NCI-H1694 treated with DMSO at 0.1 percent for 48 hours (cell line): ENCODE data around the gene DLG2.
"Not testable (repeated sequence)": the region's sequence is repeated elsewhere in the genome, so short reads cannot be mapped to it uniquely, and the experiment has no call there.

Experiments
- DNase-seq: peaks from one replicate; lab custom pipeline; 2025; lab: John Stamatoyannopoulos, UW

DLG2 gene

DNA sequence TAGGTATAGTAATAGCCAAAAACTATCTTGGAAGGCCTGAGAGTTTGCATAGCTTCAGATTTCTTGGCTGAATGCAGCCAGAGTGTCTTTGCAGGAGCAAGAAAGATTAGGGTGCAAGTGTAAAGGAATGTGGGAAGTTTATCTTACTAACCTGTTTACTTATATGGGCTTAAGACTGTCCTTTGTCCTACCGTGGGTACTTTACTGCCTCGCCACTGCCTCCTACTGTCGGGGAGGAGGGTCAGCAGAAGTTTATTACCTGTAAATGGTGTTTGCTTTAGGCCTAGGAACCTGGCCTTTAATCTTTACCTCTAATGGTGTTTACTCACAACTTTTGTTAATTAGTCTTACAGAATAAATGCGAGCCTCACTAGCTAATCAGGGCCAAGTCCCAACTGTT is 633.8 kb downstream of the DLG2 start:
- no peak for DNase-seq

DNA sequence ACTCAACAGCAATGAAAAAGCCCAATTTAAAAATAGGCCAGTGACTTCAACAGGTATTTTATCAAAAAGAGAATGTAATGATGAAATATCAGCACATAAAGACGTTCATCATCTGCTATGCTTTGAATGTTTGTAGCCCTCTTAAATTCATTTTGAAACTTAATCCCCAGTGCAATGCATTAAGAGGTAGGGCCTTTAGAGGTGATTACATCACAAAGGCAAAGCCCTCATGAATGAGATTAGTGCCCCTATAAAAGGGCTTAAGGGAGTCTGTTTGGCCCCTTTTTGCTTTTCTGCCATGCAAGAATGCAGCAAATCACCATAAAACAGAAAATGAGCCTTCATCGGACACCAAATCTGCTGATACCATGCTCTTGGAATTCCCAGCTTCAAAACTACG is 637.0 kb downstream of the DLG2 start:
- no peak for DNase-seq

DNA sequence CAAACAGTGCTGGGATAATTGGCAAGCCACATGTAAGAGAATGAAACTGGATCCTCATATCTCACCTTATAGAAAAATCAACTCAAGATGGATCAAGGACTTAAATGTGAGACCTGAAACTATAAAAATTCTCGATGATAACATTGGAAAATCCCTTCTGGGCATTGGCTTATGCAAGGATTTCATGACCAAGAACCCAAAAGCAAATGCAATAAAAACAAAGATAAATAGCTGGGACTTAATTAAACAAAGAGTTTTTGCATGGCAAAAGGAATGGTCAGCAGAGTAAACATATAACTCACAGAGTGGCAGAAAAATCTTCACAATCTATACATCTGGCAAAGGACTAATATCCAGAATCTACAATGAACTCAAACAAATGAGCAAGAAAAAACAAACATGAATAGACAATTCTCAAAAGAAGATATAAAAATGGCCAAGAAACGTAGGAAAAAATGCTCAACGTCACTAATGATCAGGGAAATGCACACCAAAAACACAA is 639.4 kb downstream of the DLG2 start:
- DNase-seq: not testable (repeated sequence)

DNA sequence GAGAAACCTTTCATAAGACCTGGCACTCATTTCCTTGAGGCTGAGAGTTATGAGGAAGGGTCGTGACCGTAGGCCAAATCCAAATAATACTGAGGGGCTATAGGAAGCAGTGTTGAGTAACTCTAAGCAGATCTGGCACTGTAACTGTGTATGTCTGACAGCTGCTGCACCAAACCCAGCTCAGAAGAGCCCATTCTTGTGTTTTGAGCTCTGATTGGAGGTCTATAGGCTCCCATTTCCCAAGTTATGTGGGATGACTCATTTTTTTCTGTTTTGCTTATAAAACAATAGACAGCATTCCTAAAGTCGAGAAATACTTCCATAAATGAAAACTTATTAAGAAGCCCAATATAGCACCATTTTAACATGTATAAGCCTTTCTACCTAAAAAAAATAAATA is 645.8 kb downstream of the DLG2 start:
- no peak for DNase-seq

DNA sequence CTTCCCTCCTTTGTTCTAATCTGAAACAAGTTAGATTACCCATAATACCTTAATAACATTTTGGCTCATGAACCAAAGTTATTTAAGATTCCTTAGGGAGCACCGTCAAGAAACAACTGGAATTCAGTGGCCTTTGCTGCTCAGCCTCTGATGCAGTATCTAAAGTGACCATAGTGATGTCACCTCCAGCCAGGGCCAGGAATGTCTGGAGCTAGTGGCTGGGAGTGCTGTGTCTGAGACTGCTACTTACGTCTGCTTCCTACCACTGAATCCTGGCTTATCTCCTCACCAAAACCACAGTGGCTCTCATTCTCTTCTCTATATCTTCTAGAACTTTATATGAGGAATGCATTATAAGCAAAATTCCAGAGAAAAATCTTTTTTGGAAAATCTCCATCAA is 658.0 kb downstream of the DLG2 start:
- no peak for DNase-seq

DNA sequence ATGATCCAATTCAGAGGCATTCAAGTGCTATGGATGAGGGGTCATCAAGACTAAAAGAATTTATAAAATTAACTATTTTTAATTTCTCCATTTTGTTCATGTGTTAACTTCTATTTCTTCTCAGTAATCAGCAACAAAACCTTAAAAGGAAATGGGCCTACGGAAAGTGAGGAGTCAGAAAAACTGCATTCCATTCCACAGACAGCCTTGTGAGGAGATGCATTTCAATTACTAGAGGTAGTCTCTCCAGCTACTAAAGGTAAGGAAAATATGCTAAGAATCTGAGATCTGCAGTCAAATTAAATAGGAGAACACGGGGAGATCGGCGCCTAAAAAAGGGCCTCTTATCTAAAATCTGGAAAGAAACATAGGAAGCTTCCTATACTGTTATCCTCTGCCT is 661.7 kb downstream of the DLG2 start:
- no peak for DNase-seq

DNA sequence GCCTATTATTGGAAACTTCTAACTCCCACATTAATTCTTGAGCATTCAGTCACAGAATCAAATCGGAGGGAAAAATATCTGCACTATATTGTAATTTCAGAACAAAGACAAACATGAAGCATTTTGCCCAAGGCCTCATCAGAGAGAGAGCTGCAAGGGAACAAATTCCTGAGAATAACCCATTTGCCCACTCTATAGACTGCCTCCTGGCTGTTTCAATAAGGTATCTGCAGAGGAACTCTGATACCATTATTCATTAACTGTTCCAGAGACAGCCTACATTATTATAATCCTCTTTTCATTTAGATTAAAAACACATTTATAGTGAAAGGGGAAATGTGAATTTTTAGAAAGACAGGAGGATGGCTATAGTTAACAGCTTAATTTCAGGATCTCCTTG is 663.9 kb downstream of the DLG2 start:
- DNase-seq: no peak

DNA sequence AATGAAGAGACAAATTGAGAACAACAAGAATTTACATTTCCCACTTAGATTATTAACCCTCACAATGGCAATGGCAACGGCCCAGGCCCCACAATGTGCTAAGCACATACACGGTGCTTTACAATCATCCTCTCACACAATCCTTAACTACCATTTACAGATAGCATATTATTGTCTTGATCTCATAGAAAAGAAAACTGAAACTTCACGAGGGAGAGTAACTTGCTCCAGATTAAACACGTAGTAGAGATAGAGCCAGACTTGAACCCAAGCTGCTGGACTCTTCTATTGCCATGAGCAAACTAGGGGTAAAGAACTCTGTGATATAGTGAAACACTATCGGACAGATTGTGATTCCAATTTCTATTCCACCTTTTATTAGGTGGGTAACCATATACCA is 665.1 kb downstream of the DLG2 start:
- DNase-seq: no peak

DNA sequence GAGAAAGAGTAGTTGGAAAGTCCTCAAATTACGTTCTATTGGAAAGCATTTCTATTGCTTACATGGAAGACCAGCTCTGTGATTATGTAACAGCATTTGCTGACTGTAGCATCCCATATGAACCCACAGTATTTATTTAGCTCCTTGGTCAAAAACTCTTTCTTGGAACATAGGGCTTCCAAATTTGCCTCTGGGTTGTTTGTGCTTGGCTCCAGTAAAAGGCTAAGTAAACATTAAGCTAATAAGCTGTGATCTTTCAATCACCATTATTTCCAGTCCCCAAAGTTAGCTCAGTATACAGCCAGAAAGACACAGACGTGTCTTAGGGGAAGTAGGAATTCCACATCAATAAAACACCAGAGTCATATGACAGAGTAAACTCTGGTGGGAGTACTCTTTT is 668.8 kb downstream of the DLG2 start:
- no peak for DNase-seq

DNA sequence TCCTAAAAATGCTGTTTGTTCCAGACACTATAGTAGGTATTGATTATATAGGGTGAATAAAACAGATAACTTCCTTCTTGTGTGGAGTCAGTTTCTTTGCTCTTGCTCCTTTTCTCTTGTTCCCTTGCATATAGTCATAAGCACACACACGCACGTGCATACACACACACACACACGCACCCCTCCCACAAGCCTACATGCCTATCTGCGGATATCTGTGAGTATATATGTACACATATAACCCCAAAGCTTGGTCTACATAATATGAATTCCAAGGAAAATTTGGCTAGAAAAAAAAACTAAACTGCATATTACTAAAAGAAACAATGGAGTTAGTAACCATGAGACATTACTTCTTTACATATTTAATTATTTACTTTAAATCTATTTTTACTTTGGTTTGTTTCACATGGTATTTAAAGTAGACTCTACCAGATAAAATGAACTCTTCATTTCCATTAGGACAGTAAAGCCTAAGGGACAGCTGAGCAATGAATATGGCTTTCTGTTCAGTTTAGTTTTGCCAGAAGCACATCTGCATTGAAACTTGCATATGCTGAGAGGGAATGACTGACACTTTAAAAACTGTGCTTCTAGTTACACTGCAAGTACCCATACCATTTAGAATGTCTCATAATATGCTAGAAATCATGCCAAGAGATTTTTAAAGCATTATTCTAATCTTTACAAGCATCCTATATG is 676.4 kb downstream of the DLG2 start:
- no peak for DNase-seq

DNA sequence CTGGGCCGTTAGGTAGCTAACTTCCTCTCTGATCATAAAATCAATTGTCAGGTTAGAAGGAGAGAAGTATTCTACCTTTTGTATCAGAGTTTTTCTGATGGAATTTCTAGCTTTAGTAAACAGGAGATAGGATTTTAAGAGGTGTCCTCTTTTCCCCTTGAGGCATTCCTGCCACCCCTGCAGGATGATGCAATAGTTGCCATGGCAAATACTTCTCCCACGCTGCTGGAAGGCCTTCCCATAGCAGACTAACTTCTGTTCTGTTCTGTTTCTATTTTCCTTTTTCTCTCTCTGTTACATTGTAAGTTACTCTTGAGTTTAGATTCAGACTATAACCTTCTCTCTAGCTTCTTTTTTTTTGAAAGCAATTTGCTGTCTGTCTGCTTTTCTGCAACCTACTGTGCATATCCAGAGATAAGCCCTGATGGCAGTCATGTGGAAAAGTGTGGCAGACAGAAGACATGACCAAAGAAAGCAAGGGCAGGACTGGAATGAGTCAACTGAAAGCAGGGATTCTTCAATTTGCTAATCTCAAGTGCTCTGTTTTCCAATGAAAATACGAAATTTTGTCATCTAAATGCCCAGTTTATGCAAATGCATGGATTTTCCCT is 679.1 kb downstream of the DLG2 start:
- DNase-seq: no peak

DNA sequence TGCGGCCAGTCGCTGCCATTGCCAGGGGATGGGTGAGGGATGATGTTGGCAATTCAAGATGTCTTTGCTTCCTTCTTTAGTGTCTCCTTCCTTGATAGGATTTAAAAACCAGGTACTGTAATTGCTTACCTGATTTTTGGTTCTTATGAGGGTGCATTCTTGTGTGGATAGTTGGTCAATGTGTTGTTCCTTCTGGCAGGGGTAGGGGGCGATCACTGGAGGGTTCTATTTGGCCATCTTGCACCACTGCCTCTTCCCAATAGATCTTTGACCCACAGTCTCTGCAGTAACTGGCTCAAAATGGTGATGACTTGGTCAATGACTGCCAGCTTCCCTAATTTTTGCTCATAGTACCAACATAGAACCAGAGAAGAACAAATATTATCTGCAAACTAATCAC is 680.1 kb downstream of the DLG2 start:
- DNase-seq: no peak

DNA sequence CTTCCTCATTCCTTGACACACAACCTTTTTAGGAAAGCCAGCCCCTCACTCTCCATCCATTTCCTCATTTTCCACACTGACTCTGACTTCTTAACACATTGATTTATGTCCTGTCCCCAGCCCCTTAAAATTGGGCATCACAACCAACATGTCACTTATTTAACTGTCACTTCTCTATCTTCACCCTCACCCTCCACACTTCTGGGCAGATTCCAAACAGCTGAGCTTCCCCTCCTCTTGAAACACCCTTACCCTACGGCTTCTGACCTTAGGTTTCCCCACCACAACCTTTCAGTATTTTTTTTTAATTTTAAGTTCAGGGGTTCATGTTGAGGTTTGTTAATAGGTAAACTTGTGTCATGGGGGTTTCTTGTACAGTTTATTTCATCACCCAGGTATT is 696.3 kb downstream of the DLG2 start:
- DNase-seq: no peak

DNA sequence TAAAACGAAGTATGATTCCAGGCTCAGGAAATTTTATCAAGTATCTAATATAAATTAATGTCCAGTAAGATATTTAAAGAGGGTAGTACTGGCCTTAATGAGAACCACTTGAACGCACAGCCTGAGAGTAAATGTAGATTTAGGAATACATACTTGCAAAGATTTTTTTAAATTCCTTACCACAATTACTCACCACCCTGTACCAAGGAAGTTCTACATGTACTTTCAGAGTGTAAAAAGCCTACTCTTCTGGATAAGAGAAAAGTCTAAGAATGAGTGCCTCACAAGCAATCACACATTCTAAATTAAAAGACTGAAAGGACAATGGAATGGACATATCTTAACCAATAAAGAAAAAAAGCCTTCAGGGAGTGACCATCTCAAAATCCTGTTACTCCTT is 697.4 kb downstream of the DLG2 start:
- no peak for DNase-seq

DNA sequence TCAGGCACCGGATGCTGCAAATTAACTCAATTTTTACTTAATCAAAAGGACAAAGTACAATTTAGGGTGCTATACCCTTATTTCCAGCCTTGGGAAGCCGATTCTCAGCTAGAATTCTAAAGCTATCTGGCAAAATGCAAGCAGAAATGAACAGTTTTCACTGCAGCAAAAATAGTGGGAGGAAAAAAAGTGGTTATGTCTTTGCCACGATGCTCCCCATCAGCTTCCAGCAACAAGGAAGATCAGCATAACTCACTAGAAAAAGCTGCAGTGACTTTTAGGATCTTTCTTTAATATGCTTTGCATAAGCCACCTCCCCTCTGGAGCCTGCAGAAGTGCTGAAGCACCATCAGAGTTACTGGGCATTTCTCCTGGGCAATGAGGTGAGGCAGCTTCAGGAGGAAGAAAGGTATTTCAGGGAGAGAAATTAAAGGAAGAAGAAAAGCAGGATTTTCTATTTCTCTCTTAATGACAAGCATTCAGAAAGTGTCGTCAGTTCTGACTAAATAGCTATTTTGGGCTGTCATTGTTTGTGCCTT is 702.9 kb downstream of the DLG2 start:
- no peak for DNase-seq

DNA sequence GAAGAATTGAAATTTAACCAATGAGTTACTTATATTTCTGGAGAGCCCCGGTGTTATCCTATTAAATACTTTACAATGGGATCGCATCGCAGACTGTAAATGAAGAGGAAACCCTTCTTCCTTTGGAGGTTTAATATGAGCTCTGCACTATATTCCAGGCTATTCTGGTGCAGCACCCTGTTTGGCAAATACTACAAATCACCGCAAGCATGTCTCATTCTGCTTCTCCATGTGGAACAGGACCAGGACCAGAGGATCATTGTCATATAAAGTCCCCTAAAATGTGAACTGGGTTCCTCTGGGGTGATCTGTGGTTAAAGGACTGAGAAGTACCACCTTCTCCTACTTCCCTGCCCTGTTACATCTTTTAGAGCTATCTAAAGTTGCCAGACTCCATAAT is 703.7 kb downstream of the DLG2 start:
- no peak for DNase-seq

DNA sequence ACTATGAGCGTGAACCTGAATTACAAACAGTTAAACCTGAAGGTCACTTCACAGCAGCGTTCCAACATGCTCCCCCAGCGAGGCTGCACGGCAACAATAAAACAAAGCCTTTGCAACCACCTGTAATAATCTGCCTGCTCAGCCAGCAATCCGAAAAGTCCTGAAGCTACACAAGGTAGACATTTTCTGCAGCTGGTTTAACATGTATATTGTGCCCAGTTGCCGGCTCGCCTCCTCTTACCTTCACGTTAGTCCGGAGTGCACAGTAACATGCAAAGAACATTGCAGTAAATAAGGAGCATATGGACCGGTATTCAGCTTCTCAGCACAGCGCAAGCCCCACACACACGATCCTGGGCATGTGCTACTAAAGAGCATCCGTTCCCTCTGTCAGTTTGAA is 704.3 kb downstream of the DLG2 start:
- DNase-seq: no peak

DNA sequence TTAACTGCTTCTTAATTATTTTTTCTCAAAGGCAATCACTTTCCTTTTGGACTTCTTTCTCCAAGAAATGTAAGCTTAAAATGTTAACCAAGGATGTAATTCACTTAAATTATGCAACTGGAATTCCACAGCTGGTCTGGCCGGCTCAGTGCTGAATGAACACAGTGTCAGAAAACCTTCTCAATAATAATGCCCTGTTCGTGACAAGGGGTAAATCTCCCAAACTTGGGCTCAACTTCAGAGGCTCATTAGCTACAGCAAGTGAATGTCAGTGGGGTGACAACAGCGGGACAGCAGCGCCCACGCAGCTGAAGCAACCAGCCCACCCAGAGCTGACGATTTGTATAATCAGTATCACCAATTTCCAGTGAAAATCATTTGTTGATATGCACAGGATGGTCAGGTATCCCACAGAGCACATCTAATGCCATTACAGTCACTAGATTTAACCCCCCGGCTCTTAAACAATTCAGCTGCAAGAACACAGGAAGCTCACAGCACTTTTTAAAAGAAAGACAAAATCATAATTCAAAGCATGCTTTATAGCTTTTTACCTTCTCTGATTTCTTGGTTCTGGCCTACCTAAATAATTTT is 704.8 kb downstream of the DLG2 start:
- DNase-seq: no peak

DNA sequence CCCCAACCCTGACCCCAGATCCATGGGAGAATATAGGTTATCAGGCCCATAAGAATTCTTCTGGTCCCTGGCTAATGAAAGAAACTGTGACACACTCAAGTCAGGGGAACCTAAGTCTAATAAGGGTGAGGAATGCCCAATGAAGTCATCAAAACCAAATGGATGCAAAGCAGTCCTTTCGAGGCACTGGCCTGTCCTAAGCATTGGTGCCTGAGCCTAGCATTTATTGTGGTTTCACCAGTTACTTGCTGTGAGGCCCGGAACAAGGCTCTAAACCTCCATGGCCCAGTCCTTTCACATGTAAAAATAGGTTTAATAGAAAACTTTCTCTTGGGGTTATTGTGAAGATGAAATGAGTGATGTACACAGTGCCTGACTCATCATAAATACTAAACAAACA is 712.6 kb downstream of the DLG2 start:
- DNase-seq: no peak

DNA sequence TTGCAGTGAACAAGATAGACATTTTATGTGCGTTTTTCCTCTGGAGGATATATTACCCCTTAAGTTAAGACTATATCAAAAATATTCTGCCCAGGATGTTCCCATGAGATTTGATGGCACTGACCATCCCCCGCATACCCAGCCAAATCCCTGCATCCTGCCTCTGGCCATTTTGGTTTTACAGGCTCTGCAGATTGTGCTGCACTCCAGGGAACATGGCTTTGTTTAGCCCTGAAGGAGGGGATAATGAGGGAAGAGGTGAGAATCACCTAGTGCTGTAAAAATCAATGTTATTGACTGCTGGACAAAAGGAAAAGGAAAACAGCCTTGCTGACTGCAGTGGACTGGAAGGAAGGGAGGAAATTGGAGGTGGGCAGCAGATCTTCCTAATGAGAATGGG is 717.4 kb downstream of the DLG2 start:
- DNase-seq: no peak

DNA sequence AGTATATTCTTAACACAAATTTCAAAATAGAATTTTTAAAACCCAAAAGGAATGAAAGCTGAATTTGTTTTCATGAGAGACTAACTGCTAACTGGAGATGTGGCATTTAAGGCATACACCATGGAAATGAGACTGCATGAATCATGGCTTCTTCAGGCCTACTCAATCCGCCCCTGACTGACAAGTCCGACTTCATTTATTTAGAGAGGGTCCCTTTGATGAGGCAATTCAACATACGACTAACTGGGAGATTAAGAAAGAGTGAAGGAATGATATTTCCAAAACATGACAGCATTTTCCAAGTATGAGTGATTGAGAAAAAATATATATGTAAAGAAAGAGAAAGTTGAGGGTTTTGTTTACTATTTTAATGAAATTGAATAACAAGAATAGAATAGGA is 720.1 kb downstream of the DLG2 start:
- DNase-seq: no peak

DNA sequence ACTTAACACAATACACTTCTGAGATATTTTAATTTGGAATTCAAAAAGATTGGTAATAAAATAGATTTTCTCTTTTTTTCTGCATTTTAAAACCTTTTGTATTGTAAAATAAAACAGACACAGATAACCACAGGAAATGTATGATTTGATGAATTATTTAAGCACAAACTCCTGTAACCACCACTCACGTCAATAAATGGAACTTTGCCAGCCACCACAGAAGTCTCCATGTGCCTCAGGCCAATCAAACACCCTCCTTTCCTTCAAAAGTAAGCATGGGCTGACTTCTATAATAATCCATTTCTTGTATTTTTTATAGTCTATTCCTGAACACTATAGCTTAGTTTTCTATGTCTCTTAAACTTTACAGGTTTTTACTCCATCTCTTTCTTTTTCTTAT is 721.7 kb downstream of the DLG2 start:
- DNase-seq: no peak

DNA sequence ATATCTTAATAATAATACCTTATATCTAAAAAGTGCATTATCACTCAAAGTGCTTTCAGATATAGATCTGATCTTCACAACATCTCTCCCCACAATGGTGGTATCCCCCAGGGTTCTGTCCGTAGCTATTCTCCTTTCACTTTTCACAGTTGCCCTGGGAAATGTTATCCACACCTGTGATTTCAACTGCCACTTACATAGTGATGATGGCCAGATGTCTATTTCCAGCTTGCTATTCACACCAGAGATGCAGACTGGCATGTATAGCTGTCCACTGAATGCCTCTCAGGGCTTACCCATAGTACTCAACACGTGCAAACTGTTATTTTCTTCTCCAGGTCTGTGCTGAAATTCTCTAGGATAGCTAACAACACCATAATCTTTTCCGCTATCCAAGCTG is 724.7 kb downstream of the DLG2 start:
- DNase-seq: no peak
